Right hindlimb (tissue), 1 donor: Measurements from ENCODE around the gene PCGF2.
"Not testable (repeated sequence)": the region's sequence is repeated elsewhere in the genome, so short reads cannot be mapped to it uniquely, and the experiment has no call there.

ENCODE experiments used
- DNase-seq: peaks from one replicate; pipeline ENCODE4 v3.0.0-alpha.2; 2018

Gene PCGF2

DNA sequence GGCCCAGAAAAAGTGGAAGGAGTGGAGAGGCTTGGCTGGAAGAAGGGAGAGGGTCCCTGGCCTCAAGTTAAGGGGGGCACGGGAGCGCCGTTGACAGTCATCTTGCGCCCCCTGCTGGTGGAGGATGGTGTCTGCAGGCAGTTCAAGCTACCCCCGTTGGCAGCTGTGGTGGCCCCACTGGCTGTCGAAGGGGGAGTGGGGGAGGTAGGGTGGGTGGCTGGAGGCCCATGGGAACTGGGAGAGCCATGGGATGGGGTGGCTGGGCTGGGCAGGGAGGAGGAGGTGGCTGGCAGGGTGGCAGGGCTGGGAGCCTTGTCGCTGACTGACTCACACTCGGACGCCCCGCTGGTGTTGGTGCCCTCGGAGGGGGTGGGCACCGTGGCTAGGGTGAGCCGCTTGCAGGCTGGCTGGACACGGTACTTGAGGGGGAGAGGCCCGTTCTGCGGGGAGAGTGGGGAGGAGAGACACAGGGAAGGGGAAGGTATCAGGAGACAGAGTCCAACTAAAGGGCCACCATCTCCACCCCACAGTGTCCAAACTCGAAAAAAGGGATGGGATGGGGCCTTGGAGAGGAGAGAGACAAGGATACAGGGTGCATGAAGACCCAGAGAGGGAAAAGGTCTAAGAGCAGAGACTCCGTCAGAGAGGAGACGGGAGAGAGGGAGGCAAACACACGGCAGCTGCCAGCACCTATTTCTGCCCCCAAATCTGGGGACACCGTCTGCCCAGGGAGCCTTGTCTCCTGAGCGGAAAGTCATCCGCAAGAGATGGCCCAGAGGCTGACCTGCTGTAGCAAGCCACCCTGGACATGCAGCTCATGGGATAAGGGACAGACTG lies 12.8 kb downstream of the PCGF2 start:
- DNase-seq = peak; percentile 70

DNA sequence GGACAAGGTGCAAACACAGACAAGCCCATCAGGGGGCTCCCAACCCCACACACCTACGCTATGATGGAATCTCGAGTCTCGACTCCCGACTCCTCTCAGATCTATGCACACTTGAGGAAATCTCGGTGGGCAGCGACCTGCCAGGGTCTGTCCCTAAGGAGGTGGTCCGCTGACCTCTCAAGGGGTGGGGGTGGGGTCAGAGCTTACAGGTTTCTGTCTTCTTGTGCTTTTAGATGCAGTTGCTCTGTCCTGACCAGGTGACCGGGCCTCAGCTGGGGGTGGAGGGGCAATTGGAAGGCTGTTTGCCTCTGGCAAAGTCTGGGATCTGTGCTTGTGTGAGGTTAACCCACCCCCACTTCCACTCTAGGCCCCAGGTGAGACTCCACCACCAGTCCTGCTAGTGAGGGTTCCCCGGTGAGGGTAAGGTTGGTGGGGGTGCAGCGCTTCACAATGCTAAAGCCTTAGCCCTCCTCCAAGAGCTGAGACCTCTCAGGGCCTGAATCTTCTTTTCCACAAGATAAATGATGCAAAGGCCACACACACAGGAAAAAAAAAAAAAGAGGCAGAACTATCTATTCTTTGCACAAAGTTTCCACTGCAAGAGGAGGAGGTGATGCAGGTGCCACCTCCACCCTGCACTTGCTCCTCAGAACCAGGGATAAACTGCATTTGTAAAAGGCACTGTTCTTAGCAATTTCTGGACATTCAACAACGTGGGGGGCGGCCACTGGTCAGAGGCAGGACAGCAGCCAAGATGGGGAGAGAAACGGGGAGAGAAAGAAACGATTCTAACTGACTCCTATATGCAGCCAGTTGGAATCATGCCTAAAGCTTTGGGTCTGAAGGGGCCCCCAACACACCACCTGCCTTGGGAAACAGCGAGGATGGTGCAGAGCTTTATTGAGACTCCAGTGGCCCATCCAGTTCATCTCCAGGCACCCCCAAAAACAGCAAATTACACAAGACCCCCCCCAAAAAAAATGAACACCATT lies 13.9 kb downstream of the PCGF2 start:
- no peak for DNase-seq

DNA sequence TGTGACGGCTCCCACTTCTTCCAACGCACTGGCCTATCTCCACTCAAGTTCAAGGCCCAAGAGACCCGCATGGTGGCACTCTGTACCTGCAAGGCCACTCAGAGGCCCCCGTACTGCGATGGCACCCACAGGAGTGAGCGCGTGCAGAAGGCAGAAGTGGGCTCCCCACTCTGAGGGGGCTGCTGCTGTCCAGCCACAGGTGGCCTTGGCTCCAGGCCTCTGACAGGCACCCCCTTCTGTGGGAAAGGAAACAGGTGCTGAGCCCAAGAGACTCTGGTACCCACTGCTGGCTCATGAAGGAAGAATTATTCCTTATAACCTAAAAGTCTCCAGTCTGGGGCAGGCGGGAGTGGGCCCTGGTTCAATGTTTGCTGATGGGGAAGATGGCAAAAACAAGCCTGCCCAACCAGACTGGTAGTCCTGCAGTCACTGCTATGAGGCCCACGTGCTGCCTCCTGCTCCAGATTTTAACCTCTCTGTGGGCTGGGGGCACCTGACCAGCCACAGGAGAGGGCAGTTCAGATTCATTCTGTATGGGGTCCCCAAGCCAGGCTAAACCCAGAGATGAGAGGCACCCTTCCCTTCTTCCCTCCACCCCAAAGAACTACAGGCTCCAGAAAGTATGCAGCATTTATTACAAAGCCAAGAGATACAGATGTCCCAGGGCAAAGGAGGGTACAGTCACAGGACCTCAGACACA lies 14.7 kb downstream of the PCGF2 start:
- no peak for DNase-seq

DNA sequence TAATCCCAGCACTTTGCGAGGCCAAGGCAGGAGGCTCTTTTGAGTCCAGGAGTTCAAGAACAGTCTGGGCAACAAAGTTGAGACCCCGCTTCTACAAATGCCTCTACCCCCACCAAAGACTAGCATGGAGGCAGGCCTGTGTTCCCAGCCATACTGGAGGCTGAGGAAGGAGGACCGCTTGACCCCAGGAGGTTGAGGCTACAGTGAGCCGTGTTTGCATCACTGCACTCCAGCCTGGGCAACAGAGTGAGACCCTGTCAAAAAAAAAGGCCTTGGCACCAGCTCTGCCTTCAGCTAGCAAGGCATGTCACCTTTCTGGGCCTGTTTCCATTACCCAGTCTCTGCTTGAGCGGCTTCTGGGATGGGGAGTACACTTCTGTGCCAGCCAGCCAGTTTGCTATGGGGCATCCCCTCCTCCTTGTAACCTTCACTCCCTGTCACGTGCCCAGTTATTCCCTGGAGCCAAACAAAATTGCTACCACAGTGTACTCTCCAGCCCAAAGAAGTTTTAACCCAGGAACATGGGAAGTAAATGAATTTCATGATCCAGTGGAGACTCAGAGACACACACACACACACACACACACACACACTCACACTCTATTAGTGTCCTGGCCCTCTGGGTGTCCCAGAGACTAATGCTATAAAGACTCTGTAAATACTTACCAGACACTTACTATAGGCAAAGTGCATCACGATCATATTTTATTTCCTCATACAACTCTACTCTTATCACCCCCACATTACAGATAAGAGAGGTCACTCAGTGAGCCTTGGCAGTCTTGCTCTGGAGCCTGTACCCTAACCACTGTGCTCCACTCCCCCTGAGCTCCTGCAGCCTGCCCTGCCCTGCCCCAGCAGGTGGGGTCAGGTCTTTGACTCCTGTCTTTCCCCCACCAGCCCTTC lies 15.5 kb downstream of the PCGF2 start:
- DNase-seq = no peak

GRCh38 chr17:38731526-38732294 lies 16.4 kb downstream of the PCGF2 start:
- no peak for DNase-seq

GRCh38 chr17:38730526-38731379 lies 17.4 kb downstream of the PCGF2 start:
- DNase-seq = no peak

DNA sequence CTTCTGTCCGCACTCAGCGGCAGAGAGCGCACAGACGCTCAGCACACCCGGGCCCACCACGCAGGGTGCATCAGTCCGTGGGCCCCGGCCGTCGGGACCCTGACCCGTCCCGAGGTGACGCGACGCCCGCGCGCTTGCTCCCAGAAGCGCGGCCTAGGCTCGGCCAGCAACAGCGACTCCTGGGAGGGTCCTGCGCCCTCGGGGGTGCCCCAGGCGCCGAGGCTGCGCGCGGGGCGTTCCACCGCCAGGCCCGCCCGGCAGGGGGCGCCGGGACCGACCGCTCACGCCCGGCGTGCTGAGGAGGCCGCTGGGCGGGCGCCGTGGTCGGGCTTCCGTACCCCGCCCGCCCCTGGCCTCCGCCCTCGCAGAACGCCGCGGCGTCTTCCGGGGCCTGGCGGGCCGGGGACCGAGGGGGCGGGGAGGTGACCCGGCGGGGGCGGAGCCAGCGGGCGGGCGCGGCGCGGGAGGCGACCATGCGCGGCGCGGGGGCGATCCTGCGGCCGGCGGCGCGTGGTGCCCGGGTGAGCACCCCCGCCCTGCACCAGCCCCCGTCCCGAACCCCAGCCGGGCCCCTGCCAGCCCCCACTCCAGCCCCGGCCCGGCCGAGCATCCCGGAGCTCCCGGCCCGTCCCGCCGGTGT lies 18.1 kb downstream of the PCGF2 start, which contains the start of gene CISD3:
Gene CISD3, plus strand, starts transcription at position 456 of the 640 bp plus-strand sequence. Its CDS starts 18 bp downstream, at position 474.
- DNase-seq = peak; percentile 86

- DNase-seq = no peak
Measured at GRCh38 chr17:38729368-38729885, 18.7 kb downstream of the PCGF2 start.

DNA sequence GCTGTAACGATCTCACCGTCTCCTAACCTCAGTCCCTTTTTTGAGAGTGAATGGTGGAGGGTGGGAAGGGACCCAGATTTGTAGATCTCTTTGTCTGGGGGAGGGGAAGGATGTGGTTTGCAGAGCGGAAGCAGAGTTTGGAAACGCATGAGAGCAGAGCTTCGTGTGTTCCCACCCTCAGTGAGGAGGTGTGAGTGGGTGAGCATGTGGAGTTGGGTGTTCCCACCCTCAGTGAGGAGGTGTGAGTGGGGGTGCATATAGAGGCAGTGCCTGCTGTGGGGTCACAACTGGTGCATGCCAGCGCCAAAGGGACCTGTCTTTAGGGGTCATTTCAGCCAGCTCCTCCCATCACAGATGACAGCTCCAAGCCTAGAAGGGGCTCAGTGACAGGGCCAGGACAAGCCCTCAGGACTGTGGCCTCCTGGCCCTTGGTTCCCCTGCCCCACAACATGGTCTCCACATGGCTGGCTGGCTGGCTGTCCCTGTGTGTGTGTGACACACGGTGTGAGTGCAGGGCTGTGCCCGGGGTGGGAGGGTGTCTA lies 19.8 kb downstream of the PCGF2 start:
- no peak for DNase-seq

- DNase-seq = no peak
Measured at GRCh38 chr17:38727736-38728135, 20.4 kb downstream of the PCGF2 start.

DNA sequence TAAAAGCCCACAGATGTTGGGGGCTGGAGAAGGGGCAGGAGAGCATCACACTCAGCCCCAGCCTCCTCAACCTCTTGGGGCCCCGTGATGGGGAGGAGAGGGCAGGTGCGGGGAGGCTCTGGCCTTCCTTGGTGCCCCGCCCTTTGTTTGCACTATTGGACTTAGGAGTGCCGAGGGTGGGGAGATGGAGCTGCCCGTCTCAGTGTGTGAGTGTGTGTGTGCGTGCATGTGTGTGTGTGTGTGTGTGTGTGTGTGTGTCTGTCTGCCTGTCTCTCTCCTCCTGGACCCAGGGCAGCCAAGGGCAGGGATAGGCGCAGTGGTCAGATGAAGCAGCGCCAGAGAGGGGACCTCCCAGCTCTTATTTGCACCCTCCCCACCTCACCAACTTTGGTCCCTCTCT lies 22.0 kb downstream of the PCGF2 start:
- not testable (repeated sequence) for DNase-seq

GRCh38 chr17:38725066-38725465 lies 23.1 kb downstream of the PCGF2 start:
- no peak for DNase-seq

DNA sequence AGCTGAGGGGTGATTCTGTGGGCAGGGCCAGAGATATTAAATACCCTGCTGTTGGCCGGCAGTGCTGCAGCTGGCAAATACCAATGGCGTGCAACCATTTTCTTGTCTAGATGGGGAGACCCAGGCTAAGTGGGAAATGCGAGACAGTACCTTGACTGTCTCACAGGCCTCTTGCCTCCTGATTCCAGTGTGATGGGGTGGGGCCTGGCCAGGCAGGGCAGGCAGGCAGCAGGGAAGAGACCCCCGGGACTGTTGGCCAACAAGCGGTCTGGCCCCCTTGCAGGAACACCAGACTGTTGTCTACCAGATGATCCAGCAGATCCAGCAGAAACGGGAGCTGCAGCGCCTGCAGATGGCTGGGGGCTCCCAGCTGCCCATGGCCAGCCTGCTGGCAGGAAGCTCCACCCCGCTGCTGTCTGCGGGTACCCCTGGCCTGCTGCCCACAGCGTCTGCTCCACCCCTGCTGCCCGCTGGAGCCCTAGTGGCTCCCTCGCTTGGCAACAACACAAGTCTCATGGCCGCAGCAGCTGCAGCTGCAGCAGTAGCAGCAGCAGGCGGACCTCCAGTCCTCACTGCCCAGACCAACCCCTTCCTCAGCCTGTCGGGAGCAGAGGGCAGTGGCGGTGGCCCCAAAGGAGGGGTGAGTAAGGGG lies 23.7 kb downstream of the PCGF2 start:
- DNase-seq = peak; percentile 89

DNA sequence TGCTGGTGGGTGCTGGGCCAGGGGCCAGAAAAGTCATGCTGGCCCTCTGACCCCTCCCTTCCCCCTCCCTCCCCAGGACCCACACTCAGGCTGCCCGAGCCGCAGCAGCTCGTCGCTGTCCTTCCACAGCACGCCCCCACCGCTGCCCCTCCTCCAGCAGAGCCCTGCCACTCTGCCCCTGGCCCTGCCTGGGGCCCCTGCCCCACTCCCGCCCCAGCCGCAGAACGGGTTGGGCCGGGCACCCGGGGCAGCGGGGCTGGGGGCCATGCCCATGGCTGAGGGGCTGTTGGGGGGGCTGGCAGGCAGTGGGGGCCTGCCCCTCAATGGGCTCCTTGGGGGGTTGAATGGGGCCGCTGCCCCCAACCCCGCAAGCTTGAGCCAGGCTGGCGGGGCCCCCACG lies 26.3 kb downstream of the PCGF2 start:
- DNase-seq = no peak

DNA sequence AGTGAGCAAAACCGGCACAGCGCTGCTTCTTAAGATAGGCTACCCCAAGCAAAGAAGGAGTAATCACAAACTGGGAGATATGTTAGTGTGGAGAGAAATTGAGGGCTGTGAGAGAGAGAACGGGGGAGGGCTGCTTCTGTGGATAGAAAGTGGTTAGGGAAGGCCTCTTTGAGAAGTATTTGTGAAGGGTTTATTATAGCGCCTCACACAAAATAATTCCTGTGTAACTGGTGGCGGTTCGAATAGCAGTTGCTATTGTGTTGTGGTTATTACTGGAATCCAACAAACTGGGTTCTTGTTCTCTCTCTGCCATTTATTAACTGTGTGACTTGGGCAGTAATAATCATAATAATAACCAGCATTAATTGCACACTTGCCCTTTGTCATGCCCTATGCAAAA lies 27.2 kb downstream of the PCGF2 start:
- DNase-seq = no peak

GRCh38 chr17:38719943-38720641 lies 28.0 kb downstream of the PCGF2 start:
- no peak for DNase-seq

DNA sequence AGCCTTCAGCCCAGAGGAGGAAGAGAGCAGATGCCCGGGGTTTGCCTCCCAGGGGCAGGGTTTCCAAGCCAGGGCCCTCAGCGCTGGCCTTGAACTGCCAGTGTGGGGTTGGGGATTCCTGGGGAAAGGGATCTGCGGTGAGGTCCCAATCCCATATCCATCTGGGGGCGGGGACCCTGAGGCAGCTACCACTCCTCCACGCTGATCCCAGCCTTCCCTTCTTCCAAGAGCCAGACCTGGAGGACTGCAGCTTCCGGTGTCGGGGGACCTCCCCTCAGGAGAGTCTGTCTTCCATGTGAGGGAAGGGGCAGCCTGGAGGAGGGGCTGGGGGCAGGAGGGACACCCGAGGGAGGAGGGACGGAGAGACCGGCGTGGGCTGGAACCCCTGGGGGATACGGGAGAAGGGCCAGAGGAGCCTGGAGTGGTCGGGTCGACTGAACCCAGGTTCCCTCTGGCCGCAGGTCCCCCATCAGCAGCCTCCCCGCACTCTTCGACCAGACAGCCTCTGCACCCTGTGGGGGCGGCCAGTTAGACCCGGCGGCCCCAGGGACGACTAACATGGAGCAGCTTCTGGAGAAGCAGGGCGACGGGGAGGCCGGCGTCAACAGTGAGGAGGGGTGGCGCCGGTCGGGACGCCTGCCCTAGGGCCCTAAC lies 28.7 kb downstream of the PCGF2 start:
- no peak for DNase-seq
